SIG-M5 treated with dmso at 0.1 percent for 504 hours (cell line): Measurements from ENCODE around the gene TBC1D22A.
"Not testable (repeated sequence)": the region's sequence is repeated elsewhere in the genome, so short reads cannot be mapped to it uniquely, and the experiment has no call there.

Experiments used
- DNase-seq: peaks from one replicate; lab custom pipeline; 2025; ENCODE audit not compliant: unreplicated experiment; lab: John Stamatoyannopoulos, UW

Gene TBC1D22A

DNA sequence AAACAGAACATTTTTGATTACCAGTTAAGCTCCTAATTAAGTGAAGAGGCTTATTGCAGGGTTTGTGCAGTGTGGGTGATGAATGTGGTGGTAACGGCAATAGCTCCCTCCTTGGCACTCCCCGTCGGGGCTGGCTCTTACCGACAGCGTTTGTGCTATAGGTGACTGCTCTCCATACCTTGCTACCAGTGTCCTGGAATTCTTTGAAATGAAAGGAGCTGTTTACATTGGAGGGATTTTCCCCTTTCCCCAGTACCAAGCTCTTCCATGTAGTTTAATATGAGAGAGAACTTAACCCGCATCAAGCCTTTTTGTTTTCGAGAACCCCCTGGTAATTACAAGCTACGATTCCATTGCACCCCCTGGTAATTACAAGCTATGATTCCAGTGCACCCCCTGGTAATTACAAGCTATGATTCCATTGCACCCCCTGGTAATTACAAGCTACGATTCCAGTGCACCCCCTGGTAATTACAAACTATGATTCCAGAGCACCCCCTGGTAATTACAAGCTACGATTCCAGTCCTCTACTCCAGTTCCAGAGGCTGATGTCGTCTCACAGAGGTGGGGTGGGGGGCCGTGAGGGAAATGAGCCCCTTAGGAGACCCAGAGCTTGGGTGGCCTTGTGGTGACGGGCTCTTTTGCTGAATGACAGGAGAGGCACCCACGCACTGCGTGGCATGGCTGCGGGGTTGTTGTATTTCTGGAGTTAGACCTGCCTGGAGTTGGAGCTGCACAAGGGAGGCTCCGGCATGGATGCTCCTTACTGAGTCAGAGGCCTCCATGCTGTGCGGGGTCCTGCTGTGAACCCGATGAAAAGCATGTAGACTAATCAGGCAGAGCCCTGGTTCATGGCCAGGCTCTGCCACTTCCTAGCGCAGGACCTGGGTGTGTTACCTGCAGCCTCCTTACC is 205.3 kb downstream of the TBC1D22A start:
- no peak for DNase-seq

- DNase-seq = no peak
Measured at GRCh38 chr22:46968359-46968740, 205.9 kb downstream of the TBC1D22A start.

DNA sequence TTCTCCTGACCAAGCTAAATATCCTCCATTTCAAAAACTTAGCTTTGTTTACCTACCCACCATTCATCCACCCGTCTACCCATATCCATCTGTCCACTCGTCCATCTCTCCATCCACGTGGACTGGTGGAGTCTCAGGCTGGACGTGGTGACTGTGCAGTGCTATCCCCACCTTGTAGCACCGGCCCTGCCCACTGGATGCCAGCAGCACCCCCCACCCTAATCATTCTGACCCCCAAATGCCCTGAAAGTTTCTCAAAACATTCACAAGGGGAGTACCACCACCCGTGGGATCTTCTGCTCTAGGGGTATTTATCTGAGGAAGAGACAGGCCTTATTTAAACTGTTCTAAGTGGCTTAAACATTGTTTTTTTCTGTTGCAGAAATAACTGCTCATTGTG is 206.4 kb downstream of the TBC1D22A start:
- DNase-seq = no peak

- DNase-seq = no peak
Measured at GRCh38 chr22:46969491-46969890, 207.0 kb downstream of the TBC1D22A start.

DNA sequence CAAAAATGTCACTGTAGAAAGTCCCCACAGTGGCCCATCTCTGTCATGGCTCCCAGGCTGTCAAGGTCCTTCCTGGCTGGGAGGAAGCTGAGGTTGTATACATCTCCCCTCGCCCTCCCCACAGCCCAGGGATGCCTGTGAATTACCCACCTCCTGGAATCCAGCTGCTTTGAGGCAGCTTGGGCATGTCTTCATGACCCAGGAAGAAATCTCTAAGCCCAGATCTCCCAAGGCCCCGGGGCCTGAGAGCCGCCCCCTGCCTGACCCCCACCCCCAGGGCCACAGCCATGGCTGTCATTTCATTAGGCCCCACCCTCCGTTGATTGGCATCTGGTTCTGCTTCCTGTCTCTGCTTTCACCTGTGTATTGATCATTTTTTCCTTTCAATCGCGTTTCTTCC is 207.5 kb downstream of the TBC1D22A start:
- DNase-seq = no peak

- no peak for DNase-seq
Measured at GRCh38 chr22:46970411-46971098, 208.1 kb downstream of the TBC1D22A start.

GRCh38 chr22:46971099-46971763 is 208.8 kb downstream of the TBC1D22A start:
- DNase-seq = no peak

DNA sequence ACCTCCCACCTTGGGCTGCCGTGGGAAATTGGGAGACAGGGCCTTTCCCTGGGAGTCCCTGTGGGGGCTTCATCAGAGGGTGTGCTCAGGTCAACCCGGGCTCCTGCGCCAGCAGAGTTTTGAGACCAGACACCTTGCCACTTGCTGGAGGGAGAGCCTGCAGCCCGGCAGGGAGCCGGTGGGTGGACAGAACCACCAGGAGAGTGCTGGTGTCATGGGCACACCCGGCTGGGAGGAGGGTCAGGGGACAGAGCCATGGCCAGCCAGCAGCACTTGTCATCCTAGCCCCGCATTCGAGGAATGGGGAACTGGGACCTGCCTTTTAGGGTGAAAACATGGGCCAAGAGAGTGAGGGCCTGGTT is 209.3 kb downstream of the TBC1D22A start:
- DNase-seq = no peak

GRCh38 chr22:46972256-46972655 is 209.8 kb downstream of the TBC1D22A start:
- no peak for DNase-seq

GRCh38 chr22:46972901-46973831 is 210.7 kb downstream of the TBC1D22A start:
- DNase-seq = no peak

DNA sequence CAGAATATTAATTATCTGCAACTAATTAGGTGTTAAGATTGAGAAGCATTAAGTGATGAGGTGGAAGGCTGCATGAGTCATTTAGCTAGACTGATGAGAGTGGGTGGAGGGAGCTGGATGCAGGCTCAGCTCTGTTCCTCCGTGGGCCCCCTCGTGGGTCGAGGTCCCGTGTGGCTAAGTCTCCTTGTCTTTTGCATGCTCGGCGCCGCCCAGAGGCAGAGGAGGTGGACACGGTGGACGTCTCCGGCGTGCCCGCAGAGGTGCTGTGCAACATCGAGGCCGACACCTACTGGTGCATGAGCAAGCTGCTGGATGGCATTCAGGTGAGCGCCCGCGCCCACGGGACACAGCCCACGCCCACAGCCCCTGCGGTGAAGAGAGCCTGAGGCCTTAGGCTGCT is 211.6 kb downstream of the TBC1D22A start:
- no peak for DNase-seq

- DNase-seq = no peak
Measured at GRCh38 chr22:46974631-46975585, 212.5 kb downstream of the TBC1D22A start.

GRCh38 chr22:46976143-46976542 is 213.7 kb downstream of the TBC1D22A start:
- no peak for DNase-seq

DNA sequence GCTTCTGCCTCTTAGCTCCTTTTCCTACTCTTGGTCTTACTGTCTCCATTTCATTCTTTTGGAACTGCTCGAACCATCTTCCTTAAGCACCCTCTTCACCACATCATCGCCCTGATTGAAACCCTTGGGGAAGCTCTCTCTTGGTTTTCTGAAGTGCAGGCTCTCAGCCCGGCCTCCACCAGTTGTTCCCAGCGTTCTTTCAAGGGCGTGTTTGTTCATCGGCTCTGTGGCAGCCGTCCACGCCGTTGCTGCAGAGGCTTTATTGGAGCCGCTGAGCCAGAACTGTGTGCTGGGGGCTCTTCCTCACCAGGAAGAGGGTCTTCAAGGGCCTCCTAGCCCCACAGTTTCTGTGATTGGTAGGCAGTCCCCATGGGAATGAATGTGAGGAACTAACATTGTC is 214.1 kb downstream of the TBC1D22A start:
- DNase-seq = no peak

DNA sequence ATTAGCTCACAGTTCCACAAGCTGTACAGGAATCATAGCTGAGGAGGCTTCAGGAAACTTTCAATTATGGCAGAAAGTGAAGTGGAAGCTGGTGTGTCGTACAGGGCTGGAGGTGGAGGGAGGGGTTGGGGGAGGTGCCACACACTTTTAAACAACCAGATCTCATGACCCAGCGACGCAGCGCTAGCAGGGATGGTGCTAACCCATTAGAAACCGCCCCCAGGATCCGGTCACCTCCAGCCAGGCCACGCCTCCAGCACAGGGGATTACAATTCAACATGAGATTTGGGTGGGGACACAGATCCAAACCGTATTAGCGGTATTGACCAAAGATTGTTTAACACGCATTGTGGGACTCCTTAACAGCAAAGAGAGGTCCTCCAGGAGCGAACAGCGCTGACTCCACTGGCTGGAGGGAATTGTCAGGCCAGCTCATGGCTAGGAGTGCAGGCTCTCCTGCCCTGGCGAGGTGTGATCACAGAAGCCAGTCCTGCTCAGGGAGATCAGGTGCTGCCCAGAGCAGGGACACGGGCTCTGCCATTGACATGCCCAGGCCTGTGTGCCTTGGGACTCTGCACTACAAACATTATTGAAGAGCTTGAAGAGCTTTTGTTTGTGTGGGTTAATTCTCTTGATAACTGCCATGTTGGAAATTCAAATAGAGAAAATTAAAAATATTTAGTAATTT is 215.3 kb downstream of the TBC1D22A start:
- DNase-seq = no peak

GRCh38 chr22:46978668-46979067 is 216.2 kb downstream of the TBC1D22A start:
- not testable (repeated sequence) for DNase-seq

DNA sequence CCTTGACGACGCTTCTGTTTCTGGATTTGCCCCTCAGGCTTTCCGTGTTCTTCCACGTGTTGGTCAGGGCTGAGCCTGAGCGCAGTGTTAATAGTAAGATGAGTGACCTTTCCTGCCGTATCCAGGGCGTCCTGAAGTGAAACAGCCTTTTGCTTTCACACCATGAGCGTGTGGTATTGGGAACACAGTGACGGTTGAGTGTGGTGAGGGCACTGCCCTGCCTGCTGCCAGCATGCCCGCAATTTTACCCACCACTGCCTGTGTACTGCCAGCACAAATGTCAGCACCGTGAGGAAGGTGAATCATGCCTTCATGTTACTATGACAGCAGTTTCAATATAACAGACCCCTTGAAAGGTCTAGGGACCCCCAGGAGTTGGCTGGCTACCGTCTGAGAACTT is 217.1 kb downstream of the TBC1D22A start:
- no peak for DNase-seq

DNA sequence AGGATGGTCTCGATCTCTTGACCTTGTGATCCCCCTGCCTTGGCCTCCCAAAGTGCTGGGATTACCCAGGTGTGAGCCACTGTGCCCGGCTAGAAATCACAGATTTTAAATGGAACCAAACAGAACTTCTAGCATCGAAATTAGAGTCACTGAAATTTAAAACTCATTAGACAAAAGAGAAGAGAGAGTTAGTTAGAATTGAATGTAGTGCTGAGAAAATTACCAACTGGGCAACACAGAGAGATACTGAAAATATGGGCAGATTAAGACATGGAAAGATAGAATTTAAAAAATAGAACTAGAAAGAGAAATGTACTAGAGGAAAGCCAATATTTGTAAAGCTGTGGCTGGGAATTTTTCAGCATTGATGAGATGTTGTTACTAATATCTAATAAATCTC is 217.9 kb downstream of the TBC1D22A start:
- no peak for DNase-seq

DNA sequence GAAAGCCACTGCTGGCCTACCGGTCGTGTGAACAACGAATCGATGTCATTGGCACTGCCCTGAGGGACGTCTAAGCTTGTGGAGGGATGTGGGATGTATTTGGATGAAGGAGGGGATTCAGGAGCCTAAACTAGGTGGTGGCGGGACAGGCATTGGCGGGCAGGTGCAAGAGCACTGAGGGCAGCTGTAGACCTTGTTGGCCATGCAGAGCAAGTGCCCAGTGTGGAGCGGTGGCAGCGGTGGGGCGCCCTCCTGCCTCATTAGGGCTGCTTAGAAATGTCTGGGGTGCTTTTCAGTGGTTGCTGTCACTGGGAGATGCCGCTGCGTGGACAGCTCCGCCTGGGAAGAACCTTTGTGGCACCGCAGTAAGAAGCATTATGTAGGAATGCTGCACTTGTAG is 220.2 kb downstream of the TBC1D22A start:
- no peak for DNase-seq
